HG03280 (cell line): Measurements from ENCODE around the gene ZFYVE9.

Experiments
- ATAC-seq: cut with Tn5 transposase; IDR thresholded peaks from one replicate; pipeline ENCODE4 v1.9.1; 2021; ENCODE audit warnings: mild to moderate bottlenecking, moderate library complexity; ENCODE audit not compliant: unreplicated experiment

ZFYVE9 gene

DNA sequence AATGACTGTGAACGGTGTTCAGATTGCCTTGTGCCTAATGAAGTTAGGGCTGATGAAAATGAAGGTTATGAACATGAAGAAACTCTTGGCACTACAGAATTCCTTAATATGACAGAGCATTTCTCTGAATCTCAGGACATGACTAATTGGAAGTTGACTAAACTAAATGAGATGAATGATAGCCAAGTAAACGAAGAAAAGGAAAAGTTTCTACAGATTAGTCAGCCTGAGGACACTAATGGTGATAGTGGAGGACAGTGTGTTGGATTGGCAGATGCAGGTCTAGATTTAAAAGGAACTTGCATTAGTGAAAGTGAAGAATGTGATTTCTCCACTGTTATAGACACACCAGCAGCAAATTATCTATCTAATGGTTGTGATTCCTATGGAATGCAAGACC is 96.6 kb downstream of the ZFYVE9 start:
- ATAC-seq, result no peak

DNA sequence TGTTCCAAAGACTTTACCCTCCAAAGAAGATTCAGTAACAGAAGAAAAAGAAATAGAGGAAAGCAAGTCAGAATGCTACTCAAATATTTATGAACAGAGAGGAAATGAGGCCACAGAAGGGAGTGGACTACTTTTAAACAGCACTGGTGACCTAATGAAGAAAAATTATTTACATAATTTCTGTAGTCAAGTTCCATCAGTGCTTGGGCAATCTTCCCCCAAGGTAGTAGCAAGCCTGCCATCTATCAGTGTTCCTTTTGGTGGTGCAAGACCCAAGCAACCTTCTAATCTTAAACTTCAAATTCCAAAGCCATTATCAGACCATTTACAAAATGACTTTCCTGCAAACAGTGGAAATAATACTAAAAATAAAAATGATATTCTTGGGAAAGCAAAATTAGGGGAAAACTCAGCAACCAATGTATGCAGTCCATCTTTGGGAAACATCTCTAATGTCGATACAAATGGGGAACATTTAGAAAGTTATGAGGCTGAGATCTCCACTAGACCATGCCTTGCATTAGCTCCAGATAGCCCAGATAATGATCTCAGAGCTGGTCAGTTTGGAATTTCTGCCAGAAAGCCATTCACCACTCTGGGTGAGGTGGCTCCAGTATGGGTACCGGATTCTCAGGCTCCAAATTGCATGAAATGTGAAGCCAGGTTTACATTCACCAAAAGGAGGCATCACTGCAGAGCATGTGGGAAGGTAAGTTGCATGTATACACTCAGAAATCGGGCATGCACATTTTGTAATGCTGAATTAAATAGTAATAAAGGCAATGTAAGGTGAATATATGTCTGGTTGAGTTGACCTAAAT is 97.2 kb downstream of the ZFYVE9 start:
- ATAC-seq, result no peak

DNA sequence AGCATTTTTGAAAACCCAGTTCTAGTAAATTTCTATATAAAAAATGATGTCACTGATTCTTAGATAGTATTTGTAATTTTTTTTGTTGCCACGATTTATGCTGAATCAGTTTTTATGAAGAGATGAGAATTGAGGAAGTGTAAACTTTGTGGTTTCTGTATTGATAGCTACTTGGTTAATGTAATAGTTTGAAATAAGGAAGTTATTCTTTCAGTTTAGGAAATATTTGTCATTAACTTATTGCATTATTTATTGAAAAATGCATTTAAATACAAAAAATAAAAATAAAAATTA is 97.8 kb downstream of the ZFYVE9 start:
- peak; percentile 57 for ATAC-seq

DNA sequence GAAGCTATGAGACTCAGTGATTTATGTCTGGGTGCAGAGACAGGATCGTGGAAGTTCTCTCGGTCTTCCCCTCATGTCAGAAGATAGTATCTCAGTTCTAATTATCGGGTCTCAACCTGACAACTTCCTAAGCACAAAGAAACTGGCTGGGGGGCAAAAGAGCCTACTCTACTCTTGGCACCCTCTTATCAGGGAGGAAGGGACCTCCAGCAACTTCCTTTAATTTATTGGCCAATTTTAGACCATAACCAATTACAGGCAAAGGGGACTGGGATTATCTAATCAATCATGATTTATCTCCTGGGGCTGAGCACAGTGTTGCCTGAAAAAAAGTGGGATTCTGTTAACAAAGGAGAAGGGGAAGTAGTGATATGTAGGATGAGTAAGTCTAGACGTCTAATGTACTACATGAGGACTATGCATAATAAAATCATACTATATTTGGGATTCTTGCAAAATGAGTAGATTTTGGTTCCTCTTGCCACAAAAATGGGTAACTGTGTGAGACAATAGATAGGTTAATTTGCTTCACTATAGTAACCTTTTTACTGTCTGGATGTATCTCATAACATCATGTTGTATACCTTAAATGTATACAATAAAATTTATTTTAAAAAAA is 98.8 kb downstream of the ZFYVE9 start:
- no peak for ATAC-seq

DNA sequence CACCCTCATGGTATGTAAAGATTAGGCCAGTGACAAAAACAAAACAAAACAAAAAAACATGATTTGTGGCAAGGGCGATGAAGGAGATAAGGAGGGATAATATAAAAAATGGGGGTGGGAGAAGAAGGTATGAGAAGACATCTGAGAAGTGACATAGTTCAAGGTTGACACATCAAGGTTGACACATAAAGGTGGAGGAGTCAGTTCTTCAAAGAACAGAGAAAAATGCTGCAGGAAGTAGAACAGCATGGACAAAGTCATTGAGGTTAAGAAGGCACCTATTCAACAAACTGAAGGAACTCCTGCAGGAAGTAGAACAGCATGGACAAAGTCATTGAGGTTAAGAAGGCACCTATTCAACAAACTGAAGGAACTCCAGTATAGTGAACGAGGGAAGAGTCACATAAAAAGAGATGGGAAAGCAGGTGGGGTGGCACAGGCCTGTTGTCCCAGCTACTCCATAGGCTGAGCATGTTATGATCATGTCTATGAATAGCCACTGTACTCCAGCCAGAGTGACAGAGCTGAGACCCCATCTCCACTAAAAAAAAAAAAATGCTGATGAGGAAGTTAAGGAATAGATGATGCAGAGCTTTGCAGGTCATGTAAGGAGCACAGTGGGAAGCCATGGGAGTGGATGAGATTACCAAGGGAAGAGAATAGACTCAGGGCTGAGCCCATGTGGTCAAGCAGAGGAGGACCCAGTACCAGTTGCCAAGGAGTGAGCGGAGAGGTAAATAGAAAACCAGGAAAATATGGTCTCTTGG is 101.5 kb downstream of the ZFYVE9 start:
- ATAC-seq, result no peak

DNA sequence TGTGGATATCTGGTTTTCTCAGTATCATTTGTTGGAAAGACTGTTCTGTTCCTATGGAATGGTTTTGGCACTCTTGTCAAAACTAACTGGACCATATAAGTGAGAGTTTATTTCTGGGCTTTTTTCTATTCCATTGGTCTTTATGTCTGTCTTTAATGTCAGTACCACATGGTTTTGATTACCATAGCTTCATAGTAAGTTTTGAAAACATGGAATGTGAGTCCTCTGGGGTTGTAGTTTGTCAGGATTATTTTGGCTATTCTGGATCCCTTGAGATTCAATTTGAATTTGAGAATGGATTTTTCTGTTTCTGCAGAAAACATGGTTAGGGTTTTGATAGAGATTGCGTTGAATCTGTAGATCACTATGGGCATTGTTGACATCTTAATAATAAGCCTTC is 107.9 kb downstream of the ZFYVE9 start:
- no peak for ATAC-seq

DNA sequence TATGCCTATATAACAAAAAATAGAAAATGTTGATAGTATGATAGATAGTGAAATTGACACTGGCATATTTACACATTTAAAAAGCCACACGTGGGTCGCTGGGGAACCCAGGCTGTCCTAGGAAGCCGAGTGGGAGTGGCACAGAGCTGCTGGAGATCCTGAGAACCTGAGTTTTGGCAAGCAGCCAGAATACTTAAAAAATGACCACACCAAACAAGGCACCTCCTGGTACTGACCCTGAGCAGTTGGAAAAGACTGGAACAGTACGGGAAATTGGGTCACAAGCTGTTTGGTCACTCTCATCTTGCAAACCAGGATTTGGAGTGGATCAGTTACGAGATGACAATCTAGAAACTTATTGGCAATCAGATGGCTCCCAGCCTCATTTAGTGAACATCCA is 111.5 kb downstream of the ZFYVE9 start:
- ATAC-seq, result no peak

DNA sequence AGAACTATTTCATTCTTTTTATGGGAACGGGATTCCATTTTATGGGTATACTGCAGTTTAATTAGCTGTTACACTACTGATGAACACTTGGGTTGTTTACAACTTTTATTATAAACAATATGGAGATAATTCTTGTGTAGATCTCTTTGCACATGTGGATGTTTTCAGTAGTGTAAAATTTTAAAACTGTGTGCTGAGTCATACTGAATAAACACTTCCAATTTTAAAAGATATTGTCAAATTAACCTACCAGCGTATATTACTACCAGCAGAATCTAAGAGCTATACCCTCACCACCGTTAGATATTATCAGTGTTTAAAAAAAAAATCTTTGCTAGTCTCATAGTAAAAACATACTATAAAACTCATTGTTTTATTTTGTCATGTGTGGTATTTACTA is 118.0 kb downstream of the ZFYVE9 start:
- no peak for ATAC-seq

DNA sequence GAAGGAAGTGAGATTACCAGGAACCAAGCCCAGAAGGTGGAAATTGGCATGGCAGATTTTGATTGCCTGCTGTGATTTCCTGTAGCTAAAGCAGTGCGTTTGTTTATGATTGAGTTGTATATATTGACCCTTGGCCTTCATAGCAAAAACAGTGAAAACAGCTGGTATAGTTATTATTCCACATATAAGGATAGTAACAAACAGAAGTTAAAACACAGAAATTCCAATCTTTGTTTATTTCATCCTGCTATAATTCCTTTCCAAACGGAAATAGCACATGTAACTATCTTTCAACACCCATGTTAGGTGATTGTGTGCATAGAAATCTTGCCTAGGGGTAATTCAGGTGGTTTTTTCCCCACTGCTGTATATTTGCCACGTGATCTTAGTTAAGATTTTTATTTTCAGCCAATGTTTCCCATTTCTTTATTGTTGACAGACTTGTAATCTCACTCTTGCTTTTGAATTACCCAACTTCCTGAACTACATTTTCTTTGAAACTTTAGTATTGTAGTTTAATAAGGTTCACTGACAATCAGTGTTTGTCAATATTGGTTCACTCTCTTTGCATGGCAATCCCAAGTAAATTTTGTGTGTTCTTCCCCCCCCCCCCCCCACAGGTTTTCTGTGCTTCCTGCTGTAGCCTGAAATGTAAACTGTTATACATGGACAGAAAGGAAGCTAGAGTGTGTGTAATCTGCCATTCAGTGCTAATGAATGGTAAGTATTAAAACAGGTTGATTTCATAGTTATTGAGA is 121.4 kb downstream of the ZFYVE9 start:
- ATAC-seq, result no peak

DNA sequence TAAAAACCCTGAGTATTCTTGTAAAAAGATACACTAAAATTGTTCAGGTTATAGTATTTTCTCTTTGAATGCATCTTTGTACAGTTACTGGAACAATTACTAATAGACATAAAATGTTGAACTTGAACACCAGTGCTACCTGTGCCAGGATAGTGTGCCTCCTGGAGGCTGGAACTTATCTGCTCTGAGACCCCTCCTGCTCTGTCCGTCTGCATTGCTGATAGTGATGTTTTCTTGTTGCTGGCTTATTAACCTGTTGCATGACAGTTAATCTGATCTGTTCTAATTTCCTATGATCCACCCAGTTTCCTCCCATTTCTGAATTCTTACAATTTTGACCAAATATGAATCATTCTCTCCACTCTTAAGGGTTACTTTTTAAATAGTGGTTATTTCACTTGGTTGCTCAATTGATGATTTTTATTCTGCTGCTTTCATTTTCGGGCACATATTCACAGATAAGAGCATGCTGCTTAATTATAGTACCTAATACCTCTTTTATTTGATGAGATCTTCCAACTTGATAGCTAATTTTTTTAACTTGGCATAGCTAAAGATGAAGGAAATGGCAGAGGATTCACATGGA is 122.7 kb downstream of the ZFYVE9 start:
- no peak for ATAC-seq

DNA sequence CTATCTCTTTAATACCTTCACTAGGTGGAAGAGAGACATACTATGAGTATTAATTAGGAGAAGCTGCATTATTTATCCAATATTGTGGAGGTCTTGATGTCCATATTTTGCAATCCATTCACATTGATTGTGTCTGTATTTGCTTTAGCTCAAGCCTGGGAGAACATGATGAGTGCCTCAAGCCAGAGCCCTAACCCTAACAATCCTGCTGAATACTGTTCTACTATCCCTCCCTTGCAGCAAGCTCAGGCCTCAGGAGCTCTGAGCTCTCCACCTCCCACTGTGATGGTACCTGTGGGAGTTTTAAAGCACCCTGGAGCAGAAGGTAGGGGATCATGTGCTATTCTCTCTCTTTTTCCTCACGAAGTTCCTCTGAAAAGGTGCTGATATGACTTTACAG is 124.6 kb downstream of the ZFYVE9 start:
- ATAC-seq, result no peak

DNA sequence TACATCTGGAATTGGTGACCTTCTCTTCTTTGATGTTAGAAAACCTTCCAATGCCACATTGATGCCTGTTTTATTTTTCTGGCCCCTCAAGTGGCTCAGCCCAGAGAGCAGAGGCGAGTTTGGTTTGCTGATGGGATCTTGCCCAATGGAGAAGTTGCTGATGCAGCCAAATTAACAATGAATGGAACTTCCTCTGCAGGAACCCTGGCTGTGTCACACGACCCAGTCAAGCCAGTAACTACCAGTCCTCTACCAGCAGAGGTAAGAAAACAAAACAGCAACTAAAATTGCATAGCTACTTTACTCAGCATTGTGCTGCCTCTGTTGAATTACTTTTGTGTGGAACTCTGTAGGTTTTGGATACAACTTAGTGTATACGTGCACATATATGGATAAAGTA is 126.5 kb downstream of the ZFYVE9 start:
- no peak for ATAC-seq

DNA sequence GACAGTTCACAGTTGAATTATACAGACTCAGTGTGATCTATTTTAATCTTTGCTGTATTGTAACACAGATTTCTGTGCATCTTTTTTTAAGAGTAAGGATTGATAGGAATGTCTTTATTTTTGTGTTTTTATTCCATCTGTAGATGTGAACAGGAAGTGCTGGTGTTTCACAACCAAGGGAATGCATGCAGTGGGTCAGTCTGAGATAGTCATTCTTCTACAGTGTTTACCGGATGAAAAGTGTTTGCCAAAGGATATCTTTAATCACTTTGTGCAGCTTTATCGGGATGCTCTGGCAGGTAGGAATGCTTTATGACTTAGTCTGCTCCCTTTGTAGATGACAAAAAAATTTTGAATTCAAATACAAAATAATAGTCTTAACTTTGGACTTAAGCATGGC is 139.6 kb downstream of the ZFYVE9 start:
- no peak for ATAC-seq

DNA sequence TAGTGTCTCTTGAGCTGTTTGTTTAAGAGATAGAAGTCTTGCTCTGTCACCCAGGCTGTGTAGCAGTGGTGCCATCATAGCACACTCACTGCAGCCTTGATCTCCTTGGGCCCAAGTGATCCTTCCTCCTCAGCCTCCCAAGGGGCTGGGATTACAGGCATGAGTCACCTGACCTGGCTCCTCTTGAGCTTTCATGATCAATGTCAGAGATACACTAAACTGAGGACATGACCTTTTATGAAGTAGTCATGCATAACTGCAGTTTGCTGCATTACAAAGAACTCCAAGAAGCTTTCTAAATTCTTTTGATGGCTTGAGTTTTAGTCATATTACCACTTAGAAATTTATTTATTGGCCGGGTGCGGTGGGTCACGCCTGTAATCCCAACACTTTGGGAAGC is 146.4 kb downstream of the ZFYVE9 start:
- ATAC-seq, result no peak

DNA sequence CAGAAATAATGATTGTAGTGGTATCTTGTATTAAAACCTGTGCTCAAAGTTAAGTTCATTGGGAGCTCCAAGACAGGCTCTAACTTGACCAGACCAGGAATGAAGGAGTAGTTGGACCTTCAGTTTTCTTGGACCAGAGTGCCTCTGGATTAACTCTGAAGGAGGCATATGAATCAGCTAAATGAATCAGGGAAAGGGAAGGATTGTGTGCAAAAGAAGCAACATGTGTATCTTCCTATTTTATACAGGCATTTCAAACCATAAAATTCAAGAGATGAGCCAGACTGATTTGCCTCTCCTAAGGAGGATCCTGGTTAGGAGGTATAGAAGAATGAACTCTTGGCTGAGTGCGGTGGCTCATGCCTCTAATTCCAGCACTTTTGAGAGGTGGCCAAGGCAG is 152.7 kb downstream of the ZFYVE9 start:
- no peak for ATAC-seq

DNA sequence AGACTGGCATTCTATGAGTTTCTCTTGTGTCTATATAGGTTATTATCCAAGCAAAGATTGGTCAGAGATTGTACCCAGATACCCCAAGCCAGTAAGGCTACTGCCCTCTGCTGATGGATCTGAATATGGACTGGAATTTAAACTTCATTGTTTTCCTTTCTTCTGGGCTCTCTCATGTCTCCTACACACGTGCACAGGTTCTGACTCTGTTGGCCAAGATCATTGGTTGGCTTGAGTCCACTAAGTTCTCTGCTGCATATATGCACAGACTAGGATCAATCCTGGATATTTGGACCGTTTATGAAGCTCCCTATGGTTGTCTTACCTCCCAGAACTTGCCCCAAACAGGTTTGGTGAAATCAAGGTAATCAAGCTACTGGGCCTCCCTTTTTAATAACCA is 154.5 kb downstream of the ZFYVE9 start:
- no peak for ATAC-seq

DNA sequence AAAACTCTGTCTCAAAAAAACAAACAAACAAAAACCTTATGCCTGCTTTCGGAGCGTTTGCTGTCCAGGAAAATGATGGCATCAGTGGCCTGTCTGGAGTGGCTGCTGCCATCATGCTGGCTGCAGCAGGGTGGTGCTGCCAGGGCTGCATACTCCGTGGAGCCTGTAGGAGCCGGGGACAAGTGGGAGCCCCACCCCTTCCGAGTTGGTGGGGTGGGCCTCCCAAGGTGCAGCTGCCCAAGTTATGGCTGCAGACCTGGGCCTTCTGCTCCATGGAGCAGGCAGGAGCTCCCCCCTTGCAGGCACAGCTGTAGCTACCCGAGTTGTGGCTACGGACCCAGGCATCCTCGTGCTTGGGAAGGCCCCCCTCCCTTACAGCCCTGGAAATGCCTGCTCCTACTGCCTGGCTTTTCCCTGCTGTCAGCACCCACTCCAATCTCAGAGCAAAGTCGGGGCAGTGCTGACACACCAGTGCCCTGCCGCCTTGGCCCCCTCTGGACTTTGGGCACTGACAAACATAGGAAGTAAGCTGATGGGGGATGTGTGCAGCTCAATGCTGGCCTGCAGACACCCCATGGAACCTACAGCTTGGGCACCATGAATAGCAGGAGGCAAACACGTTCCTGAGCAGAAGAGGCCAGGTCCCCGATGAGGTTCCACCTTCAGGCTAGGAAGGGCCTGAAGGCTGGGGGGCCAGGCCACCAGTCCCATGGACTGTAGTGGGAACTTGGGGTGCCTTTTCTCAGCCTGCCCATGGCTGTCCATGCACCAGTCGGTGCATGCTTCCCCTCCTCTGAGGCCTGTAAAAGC is 163.7 kb downstream of the ZFYVE9 start:
- no peak for ATAC-seq

DNA sequence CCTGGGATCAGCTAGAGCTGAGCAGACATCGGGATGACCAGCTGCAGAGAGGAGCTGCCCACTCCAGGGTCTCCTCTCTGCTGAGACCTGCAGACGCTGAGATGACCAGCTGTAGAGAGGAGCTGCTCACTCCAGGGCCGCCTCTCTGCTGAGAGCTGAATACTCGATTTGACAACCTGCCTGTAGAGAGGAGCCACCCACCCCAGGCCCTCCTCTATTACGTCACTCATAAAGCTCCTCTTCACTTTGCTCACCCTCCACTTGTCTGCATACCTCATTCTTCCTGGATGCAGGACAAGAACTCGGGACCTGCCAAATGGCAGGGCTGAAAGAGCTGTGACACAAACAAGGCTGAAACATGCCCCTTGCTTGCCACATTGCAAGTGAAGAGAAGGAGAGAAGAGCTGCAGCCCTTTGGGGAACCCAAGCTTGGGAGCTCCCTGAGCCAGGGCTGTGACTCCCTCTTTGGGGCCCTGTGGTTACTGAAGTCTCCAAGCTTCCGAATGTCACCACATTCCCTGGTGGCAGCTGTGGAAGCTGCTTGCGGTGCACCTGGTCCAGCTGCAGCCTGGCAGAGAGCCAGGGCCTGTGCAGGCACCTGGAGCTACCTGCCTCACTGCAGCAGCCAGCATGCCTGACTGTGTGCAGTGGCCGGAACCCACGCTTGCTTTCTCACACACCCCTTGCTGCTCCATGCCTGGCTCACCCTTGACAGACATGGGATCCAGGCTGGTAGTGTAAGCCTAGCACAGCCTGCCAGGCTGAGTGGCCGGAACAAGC is 164.5 kb downstream of the ZFYVE9 start:
- ATAC-seq, result no peak

DNA sequence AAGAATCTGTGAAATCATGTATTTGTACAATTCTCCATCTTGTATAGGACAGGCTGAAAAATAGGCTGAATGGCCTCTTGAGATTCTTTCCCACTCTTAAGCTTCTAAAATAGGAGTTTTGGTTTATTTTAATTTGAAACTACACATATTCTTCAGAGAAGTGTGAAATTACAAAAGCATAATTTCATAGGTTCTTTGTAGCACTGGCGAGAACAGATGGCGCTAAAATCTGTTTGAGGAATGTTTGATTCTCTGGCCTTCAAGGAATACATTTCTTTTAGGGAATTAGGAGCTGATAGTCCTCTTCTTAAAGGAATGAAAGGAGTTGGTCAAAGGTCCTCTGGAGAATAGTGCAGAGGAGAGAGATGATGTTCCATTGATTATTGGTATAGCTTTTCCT is 179.2 kb downstream of the ZFYVE9 start:
- ATAC-seq, result no peak

DNA sequence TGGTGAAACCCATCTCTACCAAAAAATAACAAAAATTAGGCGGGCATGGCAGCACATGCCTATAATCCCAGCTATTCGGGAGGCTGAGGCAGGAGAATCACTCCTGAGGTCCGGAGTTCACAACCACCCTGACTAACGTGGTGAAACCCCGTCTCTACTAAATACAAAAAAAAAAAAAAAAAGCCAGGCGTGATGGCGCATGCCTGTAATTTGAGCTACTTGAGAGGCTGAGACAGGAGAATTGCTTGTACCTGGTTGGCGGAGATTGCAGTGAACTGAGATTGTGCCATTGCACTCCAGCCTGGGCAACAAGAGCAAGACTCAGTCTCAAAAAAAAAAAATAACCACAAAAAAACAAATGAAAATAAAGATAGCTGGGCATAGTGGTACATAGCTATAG is 181.8 kb downstream of the ZFYVE9 start:
- no peak for ATAC-seq
